IPS-18c (cell line): Measurements from ENCODE around the gene SCT.

Experiments
- H3K4me3 ChIP-seq: 2 replicates; pipeline ENCODE4 v1.7.0; 2013; ENCODE audit warnings: low read depth, mild to moderate bottlenecking, low read length, moderate library complexity; ENCODE audit not compliant: insufficient read depth
- H3K9me3 ChIP-seq: one replicate; pipeline ENCODE4 v1.6.1; 2013; ENCODE audit warnings: mild to moderate bottlenecking, low read length, moderate library complexity; ENCODE audit not compliant: control insufficient read depth, insufficient read depth

SCT gene

DNA sequence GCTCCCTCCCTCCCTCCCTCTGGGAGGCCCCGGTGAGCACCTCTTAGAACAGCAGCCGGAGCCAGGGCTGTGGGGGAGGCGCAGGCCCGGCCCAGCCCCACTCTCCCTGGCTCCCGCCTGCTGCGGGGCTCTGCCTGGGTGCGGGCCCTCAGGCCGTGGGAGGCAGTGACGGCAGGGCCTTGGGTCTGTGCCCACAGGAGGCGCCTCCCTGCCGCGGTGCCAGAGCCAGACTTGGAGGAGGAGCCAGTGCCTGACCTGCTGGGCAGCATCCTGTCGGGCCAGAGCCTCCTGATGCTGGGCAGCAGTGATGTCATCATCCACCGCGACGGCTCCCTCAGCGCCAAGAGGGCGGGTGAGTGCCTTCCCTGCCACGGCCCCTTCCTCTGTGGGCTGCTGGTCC, 20.7 kb downstream of the SCT start:
- no peak overlapping the region for H3K4me3 ChIP-seq
- H3K9me3 ChIP-seq = no peaks in the 10 kb centered on the region

DNA sequence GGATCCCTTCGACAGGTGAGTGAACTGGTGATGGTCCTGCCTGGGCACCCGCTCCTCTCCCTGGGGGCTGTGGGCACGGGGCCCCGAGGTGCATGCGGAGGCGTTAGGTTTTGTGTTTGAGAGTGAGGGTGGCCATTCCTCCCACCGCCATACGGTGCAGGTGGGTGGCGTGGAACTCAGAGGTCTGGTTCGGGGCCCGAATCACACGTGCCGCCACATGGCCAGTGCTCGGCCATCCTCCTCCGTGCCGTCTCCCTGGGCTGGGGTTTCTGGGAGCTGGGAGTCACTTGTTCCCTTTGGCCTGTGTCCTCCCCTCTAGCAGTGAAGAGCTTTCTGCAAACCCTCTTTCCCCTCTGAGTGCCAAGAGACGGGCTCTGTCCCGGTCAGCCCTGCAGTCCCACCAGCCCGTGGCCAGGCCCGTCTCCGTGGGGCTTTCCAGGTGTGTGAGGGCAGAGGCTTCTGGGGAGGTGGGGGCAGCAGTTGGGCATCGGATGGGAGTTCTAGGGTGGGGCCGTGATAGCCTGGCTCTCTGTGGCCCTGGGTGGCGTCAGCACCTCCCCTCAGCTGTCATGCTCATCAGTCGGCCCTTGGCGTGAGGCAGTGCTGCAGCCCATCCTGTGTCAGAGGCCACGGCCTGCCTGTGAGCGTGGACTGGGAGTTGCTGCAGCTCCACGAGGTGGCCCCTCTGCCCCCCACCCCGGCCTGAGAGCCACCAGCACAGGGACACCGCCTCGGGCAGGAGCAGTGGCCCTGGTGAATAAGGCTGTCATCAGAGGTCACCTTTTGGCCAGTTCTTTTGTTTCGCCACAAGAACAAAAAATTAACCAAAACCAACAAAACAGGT, 21.5 kb downstream of the SCT start:
- H3K4me3 ChIP-seq = no peak overlapping the region
- H3K9me3 ChIP-seq = no peaks in the 10 kb centered on the region

DNA sequence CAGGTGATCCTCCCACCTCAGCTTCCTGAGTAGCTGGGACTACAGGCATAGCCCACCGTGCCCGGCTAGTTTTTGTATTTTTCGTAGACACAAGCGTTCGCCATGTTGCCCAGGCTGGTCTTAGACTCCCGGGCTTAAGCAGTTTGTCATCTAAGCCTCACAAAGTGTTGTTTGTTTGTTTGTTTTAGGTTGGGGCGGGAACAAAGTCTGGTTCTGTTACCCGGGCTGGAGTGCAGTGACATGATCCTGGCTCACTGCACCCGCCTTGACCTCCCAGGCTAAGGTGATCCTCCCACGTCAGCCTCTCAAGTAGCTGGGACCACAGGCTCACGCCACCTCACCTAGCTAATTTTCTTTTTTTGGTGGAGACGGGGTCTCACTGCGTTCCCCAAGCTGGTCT, 23.8 kb downstream of the SCT start:
- Histone ChIP-seq H3K9me3 (no peaks in the 10 kb centered on the region), H3K4me3 (no peak overlapping the region)

DNA sequence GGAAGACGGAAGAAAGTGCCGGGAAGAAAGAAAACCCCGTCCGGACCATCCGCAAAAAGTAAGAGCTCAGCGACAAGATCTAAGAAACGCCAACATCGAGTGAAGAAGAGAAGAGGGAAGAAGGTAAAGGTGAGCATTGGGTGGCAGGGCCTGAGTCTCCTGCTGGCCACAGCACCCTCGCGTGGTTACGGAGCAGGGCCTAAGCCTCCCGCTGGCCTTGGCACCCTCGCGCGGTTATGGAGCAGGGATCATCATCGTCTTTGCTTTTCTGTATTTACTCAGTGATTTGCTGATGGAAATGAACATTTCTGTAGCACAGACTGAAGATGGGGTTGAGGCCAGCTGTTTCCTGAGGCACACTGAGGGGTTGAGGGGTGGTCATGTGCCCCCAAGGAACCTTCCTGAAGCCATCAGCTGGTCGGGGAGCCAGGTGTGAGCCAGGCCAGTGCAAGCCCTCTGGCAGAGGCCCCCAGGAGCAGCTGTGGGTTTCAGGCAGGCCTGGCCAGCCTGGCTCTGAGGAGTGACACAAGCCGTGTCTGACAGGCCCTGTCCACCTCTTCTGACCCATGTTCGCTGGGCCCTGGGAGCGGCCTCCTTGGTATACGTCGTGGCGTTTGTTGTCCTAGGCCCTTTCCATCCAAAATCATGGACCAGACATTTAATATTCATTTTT, 25.3 kb downstream of the SCT start:
- no peaks in the 10 kb centered on the region for H3K9me3 ChIP-seq
- no peak overlapping the region for H3K4me3 ChIP-seq

DNA sequence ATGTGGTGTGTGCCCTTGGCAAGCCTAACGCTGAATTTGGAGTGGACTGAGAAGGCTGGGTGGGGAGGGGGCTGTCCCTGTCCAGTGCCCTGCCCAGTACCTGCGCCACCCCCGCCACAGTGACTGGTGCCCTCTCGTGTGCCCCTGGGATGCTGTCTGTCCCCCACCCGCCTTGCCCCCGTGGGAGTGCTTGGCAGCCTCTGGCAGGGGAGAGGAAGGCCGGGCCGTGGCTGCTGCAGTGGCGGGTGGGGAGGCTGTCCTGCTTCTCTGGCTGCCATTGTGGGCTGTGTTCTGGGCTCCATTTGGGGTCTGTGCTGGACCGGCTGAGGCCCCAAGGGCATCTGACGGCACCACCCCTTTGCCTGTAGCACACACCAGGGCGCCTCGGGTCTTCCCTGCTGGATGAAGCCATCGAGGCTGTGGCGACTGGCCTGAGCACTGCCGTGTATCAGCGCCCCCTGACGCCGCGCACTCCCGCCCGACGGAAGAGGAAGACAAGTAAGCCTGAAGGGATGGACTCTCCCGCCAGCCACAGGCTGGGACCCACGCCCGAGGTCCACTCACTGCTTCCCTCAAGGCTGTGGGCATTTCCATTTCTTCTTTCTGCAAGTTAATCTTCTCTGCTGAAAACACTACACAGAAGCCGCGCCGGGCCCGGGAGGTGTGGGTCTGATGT, 28.8 kb downstream of the SCT start:
- no peak overlapping the region for H3K4me3 ChIP-seq
- no peaks in the 10 kb centered on the region for H3K9me3 ChIP-seq

DNA sequence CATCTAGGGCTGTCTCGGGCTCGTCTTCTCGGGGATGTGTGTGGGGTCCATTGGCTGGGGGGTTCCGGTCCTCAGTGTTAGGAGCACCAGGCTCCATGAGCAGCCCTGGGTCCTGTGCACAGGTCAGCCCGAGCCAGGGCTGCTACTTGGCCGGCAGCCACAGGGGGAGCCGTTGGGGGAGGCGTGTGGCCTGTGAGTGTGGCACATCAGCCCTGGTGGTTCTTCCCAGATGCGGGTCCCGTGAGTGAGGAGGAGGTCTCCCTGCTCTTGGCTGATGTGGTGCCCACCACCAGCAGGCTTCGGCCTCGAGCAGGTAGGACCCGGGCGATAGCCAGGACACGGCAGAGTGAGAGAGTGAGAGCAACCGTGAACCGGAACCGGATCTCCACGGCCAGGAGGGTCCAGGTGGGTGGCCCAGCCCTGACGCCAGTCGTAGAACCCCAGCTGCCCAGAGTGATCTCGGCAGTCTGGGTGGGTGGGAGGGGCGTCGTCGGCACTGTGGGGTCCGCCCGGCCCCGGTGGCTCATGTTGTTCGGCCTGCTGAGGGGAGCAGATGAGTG, 29.7 kb downstream of the SCT start:
- Histone ChIP-seq H3K9me3 (no peaks in the 10 kb centered on the region), H3K4me3 (no peak overlapping the region)

DNA sequence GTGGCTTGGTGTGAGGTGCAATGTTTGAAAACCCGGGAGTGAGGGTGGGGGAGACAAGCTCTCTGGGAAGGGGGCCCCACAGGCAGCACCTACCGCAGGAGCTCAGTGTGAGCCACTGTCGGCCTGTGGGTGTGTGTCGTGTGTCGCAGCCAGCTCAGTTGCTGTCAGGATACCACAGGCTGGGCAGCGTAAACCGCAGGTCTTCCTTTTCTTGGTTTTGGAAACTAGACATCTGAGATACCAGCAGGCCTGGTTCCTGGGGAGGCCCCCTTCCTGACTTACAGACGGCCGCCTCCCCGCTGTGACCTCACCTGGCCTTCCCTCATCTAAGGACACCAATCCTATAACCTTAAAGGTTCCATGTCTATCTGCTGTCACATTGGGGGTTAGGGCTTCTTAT, 30.6 kb downstream of the SCT start:
- no peaks in the 10 kb centered on the region for H3K9me3 ChIP-seq
- H3K4me3 ChIP-seq = no peak overlapping the region

DNA sequence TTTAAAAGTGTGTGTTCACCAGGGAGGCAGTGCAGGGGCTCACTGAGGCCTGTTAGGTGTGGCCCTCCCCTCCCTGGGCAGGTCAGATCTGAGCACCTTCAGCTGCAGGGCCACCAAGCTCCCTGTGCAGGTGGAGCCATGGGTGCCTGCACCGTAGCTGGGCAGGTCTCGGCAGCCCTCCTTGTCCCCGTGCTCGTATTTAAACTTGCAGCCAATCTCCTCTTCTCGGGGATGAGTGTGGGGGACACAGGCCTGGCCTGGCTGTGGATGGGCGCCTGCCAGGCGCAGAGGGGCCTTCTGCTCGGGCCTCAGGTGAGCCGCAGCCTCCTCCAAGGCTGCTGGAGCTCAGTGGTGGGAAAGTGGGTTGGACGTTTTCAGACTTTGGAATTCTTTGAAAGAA, 31.6 kb downstream of the SCT start:
- no peaks in the 10 kb centered on the region for H3K9me3 ChIP-seq
- H3K4me3 ChIP-seq = no peak overlapping the region

DNA sequence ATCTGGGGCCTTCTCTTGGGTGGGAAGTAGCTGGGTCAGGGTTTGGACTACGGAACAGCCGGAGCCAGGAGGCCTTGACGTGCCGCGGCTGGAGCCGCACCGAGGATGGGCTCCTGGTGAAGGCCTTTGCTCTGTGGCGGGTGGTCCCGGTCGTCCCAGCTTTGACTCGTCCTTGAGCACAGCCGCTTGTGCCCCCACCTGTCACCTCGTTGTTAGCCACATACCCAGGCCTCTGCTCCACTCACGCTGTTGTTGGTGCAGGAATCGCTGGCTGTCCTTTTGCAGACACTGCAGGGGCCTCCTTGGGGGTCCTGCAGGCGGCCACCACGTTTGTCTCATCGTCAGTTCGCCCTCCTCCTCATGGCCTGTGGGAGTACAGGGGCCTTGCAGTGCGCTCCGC, 33.6 kb downstream of the SCT start:
- Histone ChIP-seq H3K4me3 (no peak overlapping the region), H3K9me3 (no peaks in the 10 kb centered on the region)

DNA sequence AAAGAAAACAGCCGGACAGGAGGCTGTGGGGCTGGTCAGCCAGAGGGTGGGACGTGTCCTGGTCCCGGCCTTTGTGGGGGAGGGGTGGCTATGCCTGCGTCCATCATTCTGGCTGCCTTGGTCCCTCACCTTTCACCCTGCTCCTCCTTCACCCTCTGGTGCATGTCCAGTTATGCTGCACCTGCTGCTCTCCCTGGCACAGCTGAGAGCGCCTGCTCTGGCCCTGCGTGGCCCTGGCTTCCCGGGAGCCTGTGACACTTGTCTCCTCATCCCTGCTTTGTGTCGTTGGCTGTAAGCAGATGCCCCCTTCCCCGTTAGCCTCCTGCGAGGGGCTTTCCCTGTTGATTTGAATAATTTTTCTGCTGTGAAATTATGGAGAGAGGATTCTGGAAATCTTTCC, 34.1 kb downstream of the SCT start:
- Histone ChIP-seq H3K9me3 (no peaks in the 10 kb centered on the region), H3K4me3 (no peak overlapping the region)

DNA sequence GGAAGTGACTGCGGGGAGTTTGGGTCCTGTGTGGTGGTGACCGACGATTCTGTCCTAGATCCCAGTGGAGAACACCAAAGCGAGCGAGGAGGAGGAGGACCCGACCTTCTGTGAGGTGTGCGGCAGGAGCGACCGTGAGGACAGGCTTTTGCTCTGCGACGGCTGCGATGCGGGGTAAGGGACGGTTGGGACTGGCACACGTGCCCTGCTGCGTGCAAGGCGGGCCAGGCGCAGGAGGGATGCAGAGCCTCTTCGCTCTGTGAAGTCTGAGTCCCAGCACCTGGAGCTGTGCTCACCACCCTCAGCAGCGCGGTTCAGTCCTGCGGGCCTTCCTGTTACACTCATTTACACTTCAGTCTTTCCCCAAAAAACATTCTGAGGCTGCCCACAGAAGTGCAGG, 34.5 kb downstream of the SCT start:
- Histone ChIP-seq H3K4me3 (no peak overlapping the region), H3K9me3 (no peaks in the 10 kb centered on the region)

DNA sequence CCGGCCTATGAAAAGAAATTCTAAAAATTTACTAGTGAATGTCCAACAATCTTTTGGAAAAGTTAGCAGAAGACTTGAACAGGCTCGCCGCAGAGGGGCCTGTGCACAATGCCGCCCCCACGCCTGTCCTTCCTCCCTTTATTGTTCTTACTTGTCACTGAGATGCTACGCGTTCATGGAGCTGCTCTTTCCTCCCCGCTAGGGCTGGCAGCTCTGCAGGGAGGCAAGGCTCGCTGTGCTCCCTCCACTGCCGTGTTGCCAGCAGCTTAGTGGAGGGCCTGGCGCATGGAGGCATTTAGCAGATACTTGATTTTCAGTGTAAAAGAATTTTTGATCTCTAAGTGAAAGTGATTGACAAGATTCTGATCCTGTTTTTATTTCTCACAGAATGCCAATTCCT, 36.0 kb downstream of the SCT start:
- H3K4me3 ChIP-seq = no peak overlapping the region

DNA sequence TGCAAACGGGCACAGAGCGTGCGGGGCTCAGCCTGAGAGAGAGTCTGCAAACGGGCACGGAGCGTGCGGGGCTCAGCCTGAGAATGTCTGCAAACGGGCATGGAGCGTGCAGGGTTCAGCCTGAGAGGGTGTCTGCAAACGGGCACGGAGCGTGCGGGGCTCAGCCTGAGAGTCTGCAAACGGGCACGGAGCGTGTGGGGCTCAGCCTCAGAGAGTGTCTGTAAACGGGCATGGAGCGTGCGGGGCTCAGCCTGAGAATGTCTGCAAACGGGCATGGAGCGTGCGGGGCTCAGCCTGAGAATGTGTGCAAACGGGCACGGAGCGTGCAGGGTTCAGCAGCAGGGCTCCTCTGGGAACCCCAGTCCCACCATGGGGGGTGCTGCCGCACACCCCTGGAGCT, 37.2 kb downstream of the SCT start:
- Histone ChIP-seq H3K4me3 (no peak overlapping the region), H3K9me3 (no peaks in the 10 kb centered on the region)

More for the DNA sequence above, 36.0 kb downstream of the SCT start:
- no peaks in the 10 kb centered on the region for H3K9me3 ChIP-seq

DNA sequence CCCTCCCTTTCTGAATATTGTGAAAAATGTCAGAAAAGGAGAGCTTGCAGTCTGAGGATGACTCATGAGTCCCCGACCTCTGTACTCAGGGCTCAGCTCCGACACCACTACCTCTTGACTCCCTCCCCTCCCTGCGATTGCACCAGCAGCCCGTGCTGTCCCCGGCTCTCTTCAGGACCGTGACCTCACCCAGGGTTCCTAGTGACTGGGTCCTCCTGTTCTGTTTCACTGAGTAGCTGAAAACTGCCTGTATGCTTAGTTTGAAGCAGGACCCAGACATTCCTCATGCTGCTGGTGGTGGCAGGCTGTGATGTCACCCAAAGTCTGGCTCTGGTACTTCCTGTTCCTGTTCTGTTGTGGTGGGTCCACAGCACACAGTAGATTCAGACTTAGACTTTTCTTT, 39.0 kb downstream of the SCT start:
- Histone ChIP-seq H3K9me3 (no peaks in the 10 kb centered on the region), H3K4me3 (no peak overlapping the region)

DNA sequence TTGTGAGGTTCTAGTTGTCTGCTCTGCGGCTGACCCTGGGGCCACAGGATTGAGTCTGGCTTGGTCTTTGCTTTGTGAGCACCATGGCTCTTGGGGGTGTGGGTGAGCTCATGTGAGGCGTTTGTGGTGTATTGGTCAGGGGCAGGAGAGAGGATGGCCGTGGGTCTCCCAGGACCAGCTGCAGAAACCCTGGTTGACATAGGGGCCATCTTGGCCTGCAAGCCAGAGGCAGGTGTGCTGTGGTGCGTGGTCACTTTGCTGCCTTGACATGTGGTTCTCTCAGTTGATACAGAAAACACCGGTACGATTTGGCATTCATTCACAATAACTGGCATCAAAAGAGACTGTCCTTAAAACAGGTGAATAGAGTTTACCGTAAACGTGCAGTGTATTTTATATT, 39.4 kb downstream of the SCT start:
- no peak overlapping the region for H3K4me3 ChIP-seq
- no peaks in the 10 kb centered on the region for H3K9me3 ChIP-seq

DNA sequence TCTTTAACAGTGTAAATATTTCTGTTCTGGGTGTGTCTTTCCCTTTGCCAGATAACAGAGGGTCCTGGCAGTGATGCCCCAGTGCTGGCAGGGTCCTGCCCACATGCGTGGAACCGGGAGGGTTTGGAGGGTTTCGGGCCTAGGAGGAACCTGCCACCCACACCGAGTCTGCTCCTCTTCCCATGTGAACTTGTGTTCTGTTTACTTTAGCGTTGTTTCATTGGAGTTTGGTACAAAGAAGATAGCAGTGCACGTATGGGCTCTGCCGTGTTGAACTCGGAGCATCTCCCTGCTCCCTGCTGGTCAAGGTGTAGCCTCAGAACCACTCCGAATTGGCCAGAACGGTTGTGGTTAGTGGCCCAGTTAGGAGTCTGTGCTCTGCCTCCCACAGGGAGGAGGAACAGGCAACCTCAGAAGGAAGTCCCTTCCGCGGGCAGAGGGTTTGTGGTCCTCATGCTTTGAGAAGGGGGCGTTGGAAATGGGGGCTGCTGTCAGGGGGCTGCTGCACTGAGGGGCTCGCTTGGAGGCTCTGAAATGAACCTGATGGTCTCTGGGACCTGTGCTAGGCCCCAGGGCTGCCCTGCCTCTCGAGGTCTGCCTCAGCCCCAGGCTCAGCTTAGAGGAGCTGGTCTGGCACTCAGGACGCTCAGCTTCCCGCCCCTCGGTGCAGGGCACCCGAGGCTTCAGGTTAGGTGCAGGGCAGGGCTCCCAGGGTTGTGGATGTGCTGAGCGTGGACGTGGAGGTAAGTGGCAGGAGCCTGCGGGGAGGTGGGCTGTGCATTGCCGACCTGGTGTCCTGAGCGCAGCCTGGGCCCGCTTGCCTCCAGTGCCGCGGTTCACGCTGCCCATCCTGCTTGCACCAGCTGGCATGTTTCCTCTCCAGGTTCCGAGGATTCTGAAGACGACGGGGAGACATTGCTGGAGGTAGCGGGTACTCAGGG, 40.3 kb downstream of the SCT start:
- no peaks in the 10 kb centered on the region for H3K9me3 ChIP-seq

DNA sequence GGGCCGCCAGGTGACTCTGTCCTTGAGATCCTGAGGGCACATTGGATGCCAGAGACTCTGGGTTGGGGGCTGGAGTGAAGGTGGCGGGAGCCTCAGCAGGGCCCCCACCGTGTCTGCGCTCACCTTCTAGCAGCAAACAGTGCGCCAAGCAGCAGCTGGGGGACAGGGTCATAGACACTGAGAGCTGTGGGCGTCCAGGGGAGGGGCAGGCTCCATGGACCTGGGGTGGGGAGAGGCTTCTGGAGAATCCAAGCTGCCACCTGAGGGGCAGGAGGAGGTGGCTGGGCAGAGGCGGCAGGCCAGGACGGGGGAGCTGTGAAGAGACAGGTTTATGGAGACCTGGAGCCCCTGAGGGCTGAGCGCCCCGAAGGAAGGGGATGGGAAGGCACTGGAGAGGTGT, 42.7 kb downstream of the SCT start:
- Histone ChIP-seq H3K4me3 (no peak overlapping the region), H3K9me3 (no peaks in the 10 kb centered on the region)

More for the DNA sequence above, 40.3 kb downstream of the SCT start:
- H3K4me3 ChIP-seq = no peak overlapping the region
